Measurements from ENCODE around the gene ANXA6.

ANXA6 gene

GRCh38 chr5:151171529-151171928 lies 13.9 kb upstream of the ANXA6 start:
- Histone ChIP-seq H3K9me3 (ENCODE audit: control insufficient read depth, insufficient read depth, low read depth, low read length) (no peaks in the 10 kb centered on the region), H3K4me1 (ENCODE audit: control insufficient read depth, insufficient read depth, low read length) (no peaks in the 10 kb centered on the region), H3K36me3 (ENCODE audit: control insufficient read depth in 2 of 2, insufficient read depth in 1 of 2, low read length in 2 of 2) (no peaks in the 10 kb centered on the region), H3K4me3 (ENCODE audit: low read depth, low read length) (no peak overlapping the region), H3K27ac (ENCODE audit: extremely low read depth, low read depth, low read length) (no peak overlapping the region)
- ChIA-PET CTCF (interaction anchor here (1.8 kb wide), 1 partner anchor 46 kb away, joined by 10 read pairs; no protein-coding TSS in a partner anchor), POLR2A (interaction anchor here (0.6 to 0.7 kb wide), 2 partner anchors 69 to 618 kb away, joined by 3 read pairs; no protein-coding TSS in a partner anchor)
- TF ChIP-seq, protein P1, sequence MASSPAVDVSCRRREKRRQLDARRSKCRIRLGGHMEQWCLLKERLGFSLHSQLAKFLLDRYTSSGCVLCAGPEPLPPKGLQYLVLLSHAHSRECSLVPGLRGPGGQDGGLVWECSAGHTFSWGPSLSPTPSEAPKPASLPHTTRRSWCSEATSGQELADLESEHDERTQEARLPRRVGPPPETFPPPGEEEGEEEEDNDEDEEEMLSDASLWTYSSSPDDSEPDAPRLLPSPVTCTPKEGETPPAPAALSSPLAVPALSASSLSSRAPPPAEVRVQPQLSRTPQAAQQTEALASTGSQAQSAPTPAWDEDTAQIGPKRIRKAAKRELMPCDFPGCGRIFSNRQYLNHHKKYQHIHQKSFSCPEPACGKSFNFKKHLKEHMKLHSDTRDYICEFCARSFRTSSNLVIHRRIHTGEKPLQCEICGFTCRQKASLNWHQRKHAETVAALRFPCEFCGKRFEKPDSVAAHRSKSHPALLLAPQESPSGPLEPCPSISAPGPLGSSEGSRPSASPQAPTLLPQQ (tag by site-specific recombination; IDR thresholded peaks at IDR 0.05) = no peak
- TF ChIP-seq ZNF529 (tag by site-specific recombination; IDR thresholded peaks at IDR 0.05; ENCODE audit: insufficient replicate concordance) (no peak), ZBTB44 (tag by site-specific recombination; IDR thresholded peaks at IDR 0.05) (no peak), ZNF138 (tag by site-specific recombination; IDR thresholded peaks at IDR 0.05; ENCODE audit: borderline replicate concordance) (no peak), TRIM28 (IDR thresholded peaks at IDR 0.05; ENCODE audit: borderline replicate concordance, low read length) (no peak), KLF7 (tag by site-specific recombination; IDR thresholded peaks at IDR 0.05; ENCODE audit: borderline replicate concordance) (no peak), ZSCAN18 (tag by site-specific recombination; IDR thresholded peaks at IDR 0.05) (no peak), ZNF350 (tag by site-specific recombination; IDR thresholded peaks at IDR 0.05) (no peak), ZNF548 (tag by site-specific recombination; IDR thresholded peaks at IDR 0.05) (no peak), ZNF274 (IDR thresholded peaks at IDR 0.05; ENCODE audit: low read length) (no peak), ZNF274 (tag by site-specific recombination; IDR thresholded peaks at IDR 0.05; ENCODE audit: borderline replicate concordance) (no peak), ZNF660 (tag by site-specific recombination; IDR thresholded peaks at IDR 0.05) (no peak), MZF1 (tag by site-specific recombination; IDR thresholded peaks at IDR 0.05; ENCODE audit: borderline replicate concordance) (no peak), ZNF558 (tag by site-specific recombination; IDR thresholded peaks at IDR 0.05) (no peak), BCL11A (tag by site-specific recombination; IDR thresholded peaks at IDR 0.05; ENCODE audit: low read depth) (no peak), ZNF561 (tag by site-specific recombination; IDR thresholded peaks at IDR 0.05; ENCODE audit: borderline replicate concordance) (no peak), ZNF26 (tag by site-specific recombination; IDR thresholded peaks at IDR 0.05) (no peak), ZNF175 (tag by site-specific recombination; IDR thresholded peaks at IDR 0.05) (no peak), ZBTB20 (tag by site-specific recombination; IDR thresholded peaks at IDR 0.05) (no peak)
- TF ChIP-seq, protein P2, sequence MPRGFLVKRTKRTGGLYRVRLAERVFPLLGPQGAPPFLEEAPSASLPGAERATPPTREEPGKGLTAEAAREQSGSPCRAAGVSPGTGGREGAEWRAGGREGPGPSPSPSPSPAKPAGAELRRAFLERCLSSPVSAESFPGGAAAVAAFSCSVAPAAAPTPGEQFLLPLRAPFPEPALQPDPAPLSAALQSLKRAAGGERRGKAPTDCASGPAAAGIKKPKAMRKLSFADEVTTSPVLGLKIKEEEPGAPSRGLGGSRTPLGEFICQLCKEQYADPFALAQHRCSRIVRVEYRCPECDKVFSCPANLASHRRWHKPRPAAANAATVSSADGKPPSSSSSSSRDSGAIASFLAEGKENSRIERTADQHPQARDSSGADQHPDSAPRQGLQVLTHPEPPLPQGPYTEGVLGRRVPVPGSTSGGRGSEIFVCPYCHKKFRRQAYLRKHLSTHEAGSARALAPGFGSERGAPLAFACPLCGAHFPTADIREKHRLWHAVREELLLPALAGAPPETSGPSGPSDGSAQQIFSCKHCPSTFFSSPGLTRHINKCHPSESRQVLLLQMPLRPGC (tag by site-specific recombination; IDR thresholded peaks at IDR 0.05) = no peak
- TF ChIP-seq, protein P3, sequence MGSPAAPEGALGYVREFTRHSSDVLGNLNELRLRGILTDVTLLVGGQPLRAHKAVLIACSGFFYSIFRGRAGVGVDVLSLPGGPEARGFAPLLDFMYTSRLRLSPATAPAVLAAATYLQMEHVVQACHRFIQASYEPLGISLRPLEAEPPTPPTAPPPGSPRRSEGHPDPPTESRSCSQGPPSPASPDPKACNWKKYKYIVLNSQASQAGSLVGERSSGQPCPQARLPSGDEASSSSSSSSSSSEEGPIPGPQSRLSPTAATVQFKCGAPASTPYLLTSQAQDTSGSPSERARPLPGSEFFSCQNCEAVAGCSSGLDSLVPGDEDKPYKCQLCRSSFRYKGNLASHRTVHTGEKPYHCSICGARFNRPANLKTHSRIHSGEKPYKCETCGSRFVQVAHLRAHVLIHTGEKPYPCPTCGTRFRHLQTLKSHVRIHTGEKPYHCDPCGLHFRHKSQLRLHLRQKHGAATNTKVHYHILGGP (tag by site-specific recombination; IDR thresholded peaks at IDR 0.05) = no peak

Measured in HEK293 (cell line).